Calu3 (cell line): ENCODE data around the gene AGMAT. TPM values are rescaled to one million over a fixed set of nuclear protein-coding genes. Genes with fewer than 3 reads are reported as not detected.
A peak's percentile ranks its signal among the peaks of the same experiment; 100 is the strongest.

Experiments used
- BruUV-seq: library from RNA; stranded (reverse); fragments of 400-500 nt; replicated peaks from 2 replicates; lab custom pipeline; 2021; lab: Mats Ljungman, UMichigan
- CTCF ChIA-PET: fragments of 300-600 bp; sonication (Branson Sonifier 250); formaldehyde crosslinking; loops from one replicate; lab custom pipeline; 2022; ENCODE audit warnings: antibody characterized with exemption; lab: Charles Lee
- DNase-seq: peaks from one replicate; pipeline ENCODE4 v3.0.0; 2022
- H3K27ac Mint-ChIP-seq: one replicate; pipeline ENCODE4 v1.8.0; 2022; ENCODE audit warnings: mixed read lengths; ENCODE audit not compliant: unreplicated experiment
- H3K27me3 Mint-ChIP-seq: one replicate; pipeline ENCODE4 v1.8.0; 2022; ENCODE audit warnings: mixed read lengths; ENCODE audit not compliant: unreplicated experiment
- H3K36me3 Mint-ChIP-seq: one replicate; pipeline ENCODE4 v1.8.0; 2022; ENCODE audit warnings: mild to moderate bottlenecking, moderate library complexity, mixed read lengths; ENCODE audit not compliant: insufficient read depth, unreplicated experiment
- H3K4me1 Mint-ChIP-seq: one replicate; pipeline ENCODE4 v1.8.0; 2022; ENCODE audit warnings: mild to moderate bottlenecking, low read depth, mixed read lengths; ENCODE audit not compliant: unreplicated experiment
- H3K4me3 Mint-ChIP-seq: one replicate; pipeline ENCODE4 v1.8.0; 2022; ENCODE audit warnings: mild to moderate bottlenecking, low read depth, moderate library complexity, mixed read lengths; ENCODE audit not compliant: unreplicated experiment
- H3K9me3 Mint-ChIP-seq: one replicate; pipeline ENCODE4 v1.8.0; 2022; ENCODE audit warnings: low read depth, mixed read lengths; ENCODE audit not compliant: unreplicated experiment
- CTCF ChIP-seq: fragments of 200-600 bp; IDR thresholded peaks from one replicate; pipeline ENCODE4 v1.8.0; 2022; ENCODE audit warnings: antibody characterized with exemption; ENCODE audit not compliant: unreplicated experiment
- intact Hi-C: fragments of 100-400 bp; cut with micrococcal nuclease; formaldehyde crosslinking; loops from one replicate; pipeline ENCODE4 v1.10.0; 2022; ENCODE audit not compliant: unreplicated experiment
- total RNA-seq: library from RNA; stranded (reverse); gene quantifications from 2 replicates; pipeline ENCODE4 v1.2.3, GENCODE V29; 2022

AGMAT gene
- total RNA-seq, 1 experiment from 2014 or later: 2.5 TPM

GRCh38 chr1:15524283-15525049, 60.4 kb downstream of the AGMAT start:
- Mint-ChIP-seq H3K27ac (peak overlapping the region; percentile 98), H3K4me3 (peak overlapping the region; percentile 87), H3K9me3 (no peaks in the 10 kb centered on the region), H3K27me3 (no peaks in the 10 kb centered on the region), H3K4me1 (peaks cover 11% of the 10 kb centered on the region), H3K36me3 (peaks cover 47% of the 10 kb centered on the region)
- CTCF ChIA-PET: interaction anchor here (0.6 kb wide), 1 partner anchor 100 kb away, joined by 3 read pairs; no protein-coding TSS in a partner anchor
- intact Hi-C loops: loop anchor here (5.0 kb wide), 1 partner anchor 93 kb away; the partner anchor contains the start of gene DDI2
- no peak for TF ChIP-seq CTCF
- peak; percentile 98 for DNase-seq
- no TSS peak for BruUV-seq

GRCh38 chr1:15524021-15524282, 60.9 kb downstream of the AGMAT start, which contains the start of gene CASP9:
CASP9 (minus strand) TSS chr1:15524215; CDS start chr1:15524200, 15 bp downstream.
- no peak for DNase-seq
- Mint-ChIP-seq H3K4me1 (peaks cover 11% of the 10 kb centered on the region), H3K9me3 (no peaks in the 10 kb centered on the region), H3K36me3 (peaks cover 51% of the 10 kb centered on the region), H3K27me3 (no peaks in the 10 kb centered on the region), H3K4me3 (peak within 1 kb of the TSS; percentile 87), H3K27ac (peak within 1 kb of the TSS; percentile 98)
- no TSS peak for BruUV-seq
- no peak for TF ChIP-seq CTCF
- intact Hi-C loops: no loop called here
- CTCF ChIA-PET: no interaction called here

- Mint-ChIP-seq H3K9me3 (no peaks in the 10 kb centered on the region), H3K27ac (peak overlapping the region; percentile 98), H3K4me3 (peak overlapping the region; percentile 87), H3K36me3 (peaks cover 51% of the 10 kb centered on the region), H3K4me1 (peaks cover 11% of the 10 kb centered on the region), H3K27me3 (no peaks in the 10 kb centered on the region)
- TF ChIP-seq CTCF: no peak
- CTCF ChIA-PET: no interaction called here
- no peak for DNase-seq
- intact Hi-C loops: no loop called here
- TSS peak; percentile 64 for BruUV-seq
Measured at GRCh38 chr1:15523104-15524020, 61.5 kb downstream of the AGMAT start.

GRCh38 chr1:15522551-15522950, 62.3 kb downstream of the AGMAT start:
- Mint-ChIP-seq H3K27me3 (no peaks in the 10 kb centered on the region), H3K4me1 (peaks cover 11% of the 10 kb centered on the region), H3K27ac (no peak overlapping the region), H3K9me3 (no peaks in the 10 kb centered on the region), H3K36me3 (peaks cover 51% of the 10 kb centered on the region), H3K4me3 (no peak overlapping the region)
- CTCF ChIA-PET: no interaction called here
- BruUV-seq: no TSS peak
- no peak for TF ChIP-seq CTCF
- intact Hi-C loops: no loop called here
- no peak for DNase-seq

Other genes starting within 250 kb of the AGMAT start
- gene EFHD2, start 175.2 kb downstream of the AGMAT start, total RNA-seq: 51.0 and 57.8 TPM in 2 replicates
- gene CTRC, start 146.6 kb downstream of the AGMAT start, total RNA-seq: not detected in 2 replicates
- not detected in 2 replicates for gene CELA2A, start 128.3 kb downstream of the AGMAT start, total RNA-seq
- gene CELA2B, start 108.9 kb downstream of the AGMAT start, total RNA-seq: not detected in 2 replicates
- 8.4 and 8.8 TPM in 2 replicates for gene CASP9, start 60.8 kb downstream of the AGMAT start, total RNA-seq
- 18.2 and 20.6 TPM in 2 replicates for gene DNAJC16, start 58.2 kb downstream of the AGMAT start, total RNA-seq
- gene DDI2, start 32.4 kb upstream of the AGMAT start, total RNA-seq: 27.0 and 30.1 TPM in 2 replicates
- gene PLEKHM2, start 99.3 kb upstream of the AGMAT start, total RNA-seq: 30.4 and 33.4 TPM in 2 replicates
- 0.68 and 1.2 TPM in 2 replicates for gene SLC25A34, start 151.2 kb upstream of the AGMAT start, total RNA-seq
- gene TMEM82, start 157.4 kb upstream of the AGMAT start, total RNA-seq: not detected in 2 replicates
- 25.6 and 26.8 TPM in 2 replicates for gene FBLIM1, start 173.7 kb upstream of the AGMAT start, total RNA-seq
- gene UQCRHL, start 222.6 kb upstream of the AGMAT start, total RNA-seq: 3.3 and 3.6 TPM in 2 replicates